GM19455 (cell line): ENCODE results near the gene OR52N1.

Experiments
- ATAC-seq: cut with Tn5 transposase; IDR thresholded peaks from one replicate; pipeline ENCODE4 v1.9.1; 2021; ENCODE audit not compliant: unreplicated experiment

OR52N1 gene

GRCh38 chr11:5791165-5791564 is at the start of gene OR52N1:
Gene OR52N1 (minus strand): TSS chr11:5791265. CDS start chr11:5788816, 2,449 bp downstream.
- ATAC-seq: no peak

- no peak for ATAC-seq
Measured at GRCh38 chr11:5837695-5838094, 46.6 kb upstream of the OR52N1 start.

GRCh38 chr11:5833446-5833845 is 42.4 kb upstream of the OR52N1 start:
- ATAC-seq: no peak

GRCh38 chr11:5831196-5831829 is 40.2 kb upstream of the OR52N1 start:
- no peak for ATAC-seq

- ATAC-seq: no peak
Measured at GRCh38 chr11:5818245-5818886, 27.3 kb upstream of the OR52N1 start.

- no peak for ATAC-seq
Measured at GRCh38 chr11:5815534-5815933, 24.5 kb upstream of the OR52N1 start.

GRCh38 chr11:5809905-5810795 is 19.1 kb upstream of the OR52N1 start:
- ATAC-seq: no peak

GRCh38 chr11:5809122-5809519 is 18.1 kb upstream of the OR52N1 start:
- ATAC-seq: peak; percentile 23

GRCh38 chr11:5808500-5809121 is 17.5 kb upstream of the OR52N1 start, which contains the start of gene OR52N2:
Gene OR52N2 (plus strand): TSS chr11:5808924. CDS start chr11:5820336, 11,412 bp downstream.
- peak; percentile 95 for ATAC-seq

GRCh38 chr11:5807580-5807979 is 16.5 kb upstream of the OR52N1 start:
- no peak for ATAC-seq

- ATAC-seq: no peak
Measured at GRCh38 chr11:5803982-5804381, 12.9 kb upstream of the OR52N1 start.

- no peak for ATAC-seq
Measured at GRCh38 chr11:5796541-5796940, 5.5 kb upstream of the OR52N1 start.

- no peak for ATAC-seq
Measured at GRCh38 chr11:5783255-5783654, 7.8 kb downstream of the OR52N1 start, which contains the start of gene OR52N5. Gene OR52N5 (minus strand): TSS chr11:5783355. CDS start chr11:5778634, 4,721 bp downstream.

GRCh38 chr11:5767056-5767455 is 24.0 kb downstream of the OR52N1 start:
- ATAC-seq: no peak

- no peak for ATAC-seq
Measured at GRCh38 chr11:5753943-5754342, 37.1 kb downstream of the OR52N1 start, which contains the start of gene OR52N4. Gene OR52N4 (plus strand): TSS chr11:5754243. CDS start chr11:5754741, 498 bp downstream.

- ATAC-seq: no peak
Measured at GRCh38 chr11:5749836-5750235, 41.2 kb downstream of the OR52N1 start.

GRCh38 chr11:5746614-5747013 is 44.5 kb downstream of the OR52N1 start:
- ATAC-seq: no peak

GRCh38 chr11:5738431-5738830 is 52.6 kb downstream of the OR52N1 start:
- ATAC-seq: no peak

- ATAC-seq: no peak
Measured at GRCh38 chr11:5737670-5738392, 53.2 kb downstream of the OR52N1 start.

GRCh38 chr11:5737091-5737490 is 54.0 kb downstream of the OR52N1 start:
- no peak for ATAC-seq
